Measurements from ENCODE around the gene FBXO8.

- TF ChIP-seq CTCF (IDR thresholded peaks at IDR 0.05; ENCODE audit: low read depth, low read length, poor library complexity, severe bottlenecking), result no peak
- no peak for TF ChIP-seq EZH2phosphoT487 (IDR thresholded peaks at IDR 0.05; ENCODE audit: borderline replicate concordance, low read length)
Observed at GRCh38 chr4:174332741-174333493, 49.5 kb upstream of the FBXO8 start.
